Hepatocyte (in vitro differentiated cells): ENCODE results near the gene P2RX1. TPM values are rescaled to one million over a fixed set of nuclear protein-coding genes. Genes with fewer than 3 reads are reported as not detected.
A peak's percentile ranks its signal among the peaks of the same experiment; 100 is the strongest.

Source experiments
- DNase-seq: peaks from one replicate; pipeline ENCODE4 v3.0.0-alpha.2; 2016; ENCODE audit warnings: low spot score
- H2AFZ ChIP-seq: fragments of 200-600 bp; sonication (generic); 2 replicates; pipeline ENCODE4 v1.6.0; 2016; ENCODE audit warnings: antibody characterized with exemption, mild to moderate bottlenecking
- H3K27ac ChIP-seq: fragments of 200-600 bp; sonication (generic); 2 replicates; pipeline ENCODE4 v1.5.1; 2016; ENCODE audit warnings: mild to moderate bottlenecking
- H3K27me3 ChIP-seq: fragments of 200-600 bp; sonication (generic); 2 replicates; pipeline ENCODE4 v1.6.1; 2016
- H3K36me3 ChIP-seq: fragments of 200-600 bp; sonication (generic); replicated peaks from 2 replicates; pipeline ENCODE4 v1.5.1; 2016; ENCODE audit warnings: low read depth; ENCODE audit not compliant: insufficient read depth
- H3K4me1 ChIP-seq: fragments of 200-600 bp; sonication (generic); 2 replicates; pipeline ENCODE4 v1.5.1; 2016; ENCODE audit warnings: mild to moderate bottlenecking, moderate library complexity; ENCODE audit not compliant: insufficient read depth
- H3K4me2 ChIP-seq: fragments of 200-600 bp; sonication (generic); 2 replicates; pipeline ENCODE4 v1.6.0; 2016
- H3K4me3 ChIP-seq: fragments of 200-600 bp; sonication (generic); 2 replicates; pipeline ENCODE4 v1.5.1; 2016; ENCODE audit warnings: mild to moderate bottlenecking
- H3K79me2 ChIP-seq: fragments of 200-600 bp; sonication (generic); 2 replicates; pipeline ENCODE4 v1.6.0; 2017; ENCODE audit warnings: mild to moderate bottlenecking
- H3K9me2 ChIP-seq: fragments of 200-600 bp; sonication (generic); replicated peaks from 2 replicates; pipeline ENCODE4 v1.6.0; 2017; ENCODE audit warnings: mild to moderate bottlenecking; ENCODE audit not compliant: insufficient read depth
- H3K9me3 ChIP-seq: fragments of 200-600 bp; sonication (generic); 2 replicates; pipeline ENCODE4 v1.5.1; 2016; ENCODE audit warnings: low read depth, mild to moderate bottlenecking
- H4K20me1 ChIP-seq: fragments of 200-600 bp; sonication (generic); 2 replicates; pipeline ENCODE4 v1.6.0; 2016; ENCODE audit warnings: mild to moderate bottlenecking; ENCODE audit not compliant: insufficient read depth, poor library complexity, severe bottlenecking
- CTCF ChIP-seq: fragments of 200-600 bp; sonication (generic); IDR thresholded peaks from 2 replicates; pipeline ENCODE4 v1.5.1; 2016; ENCODE audit warnings: antibody characterized with exemption, mild to moderate bottlenecking; ENCODE audit not compliant: poor library complexity
- EZH2 ChIP-seq: fragments of 200-600 bp; sonication (generic); IDR thresholded peaks from 2 replicates; pipeline ENCODE4 v1.6.1; 2016; ENCODE audit warnings: antibody characterized with exemption, mild to moderate bottlenecking, borderline replicate concordance
- EZH2phosphoT487 ChIP-seq: fragments of 200-600 bp; sonication (generic); IDR thresholded peaks from one replicate; pipeline ENCODE4 v1.6.1; 2018; ENCODE audit warnings: antibody characterized with exemption, mild to moderate bottlenecking, low read depth, moderate library complexity; ENCODE audit not compliant: unreplicated experiment, severe bottlenecking
- WGBS: methylation state at CpG from one replicate; pipeline ENCODE4 v1.1.6; 2016; ENCODE audit warnings: low lambda C conversion rate; ENCODE audit errors: missing lambda C conversion rate; 5-methylcytosine and 5-hydroxymethylcytosine counted together
- polyA plus RNA-seq: library from polyadenylated mRNA; unstranded; fragments of >200 nt; fragmentation: Nextera tagmentation; extraction: Ambion mirVana; gene quantifications from 2 replicates; pipeline ENCODE4 v1.2.1, GENCODE V29; 2016
- total RNA-seq: library from RNA; depleted of rRNA; stranded (reverse); fragments of >200 nt; gene quantifications from 2 replicates; pipeline ENCODE4 v1.2.3, GENCODE V29; 2014

Gene P2RX1
- total and polyA plus RNA-seq, 2 experiments from 2014 or later = 0.50 to 1.8 TPM

- H3K36me3 ChIP-seq = no peaks in the 10 kb centered on the region
- DNase-seq = no peak
- H3K27me3 ChIP-seq = no peaks in the 10 kb centered on the region
- H3K9me3 ChIP-seq = no peaks in the 10 kb centered on the region
- TF ChIP-seq EZH2phosphoT487 = no peak
- no peak for TF ChIP-seq CTCF
- TF ChIP-seq EZH2 = no peak
- no peak overlapping the region for H3K27ac ChIP-seq
- H3K9me2 ChIP-seq = no peaks in the 10 kb centered on the region
- 93% methylated on average over 8 of the region's 8 CpGs for WGBS
- no peaks in the 10 kb centered on the region for H3K79me2 ChIP-seq
- no peaks in the 10 kb centered on the region for H4K20me1 ChIP-seq
- H3K4me1 ChIP-seq = peaks cover 11% of the 10 kb centered on the region
- no peak overlapping the region for H2AFZ ChIP-seq
- no peak overlapping the region for H3K4me2 ChIP-seq
- no peak overlapping the region for H3K4me3 ChIP-seq
Observed at GRCh38 chr17:3877220-3877619, 39.0 kb downstream of the P2RX1 start.

DNA sequence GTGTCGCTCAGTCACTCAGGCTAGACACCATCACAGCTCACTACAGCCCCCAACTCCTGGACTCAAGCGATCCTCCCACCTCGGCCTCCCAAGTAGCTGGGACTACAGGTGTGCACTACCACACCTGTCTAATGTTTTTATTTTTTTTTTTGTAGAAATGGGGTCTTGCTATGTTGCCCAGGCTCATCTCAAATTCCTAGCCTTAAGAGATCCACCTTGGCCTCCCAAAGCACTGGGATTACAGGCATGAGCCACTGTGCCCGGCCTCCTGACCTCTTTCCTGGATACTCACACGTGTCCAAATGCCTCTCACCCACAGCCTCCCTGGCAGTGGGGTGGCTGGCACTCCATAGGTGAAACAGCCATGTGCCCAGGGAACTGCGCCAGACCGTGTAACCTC lies 40.9 kb downstream of the P2RX1 start:
- Histone ChIP-seq H4K20me1 (no peaks in the 10 kb centered on the region), H3K27ac (no peak overlapping the region), H3K4me2 (no peak overlapping the region), H3K9me3 (no peaks in the 10 kb centered on the region), H3K4me3 (no peak overlapping the region), H3K27me3 (no peaks in the 10 kb centered on the region), H3K36me3 (no peaks in the 10 kb centered on the region), H3K79me2 (no peaks in the 10 kb centered on the region), H3K4me1 (peaks cover 10% of the 10 kb centered on the region), H2AFZ (no peak overlapping the region), H3K9me2 (no peaks in the 10 kb centered on the region)
- TF ChIP-seq CTCF (no peak), EZH2phosphoT487 (no peak), EZH2 (no peak)
- no peak for DNase-seq
- 95% methylated on average over 7 of the region's 7 CpGs for WGBS

GRCh38 chr17:3873862-3874261 lies 42.4 kb downstream of the P2RX1 start:
- H3K27me3 ChIP-seq = no peaks in the 10 kb centered on the region
- no peak for DNase-seq
- H3K79me2 ChIP-seq = no peaks in the 10 kb centered on the region
- no peak overlapping the region for H3K27ac ChIP-seq
- H3K4me3 ChIP-seq = no peak overlapping the region
- TF ChIP-seq EZH2phosphoT487 (no peak), EZH2 (no peak), CTCF (no peak)
- H3K9me3 ChIP-seq = no peaks in the 10 kb centered on the region
- no peaks in the 10 kb centered on the region for H4K20me1 ChIP-seq
- no peak overlapping the region for H2AFZ ChIP-seq
- no peak overlapping the region for H3K4me2 ChIP-seq
- H3K4me1 ChIP-seq = no peaks in the 10 kb centered on the region
- H3K36me3 ChIP-seq = no peaks in the 10 kb centered on the region
- WGBS = 94% methylated on average over 10 of the region's 10 CpGs
- H3K9me2 ChIP-seq = no peaks in the 10 kb centered on the region

DNA sequence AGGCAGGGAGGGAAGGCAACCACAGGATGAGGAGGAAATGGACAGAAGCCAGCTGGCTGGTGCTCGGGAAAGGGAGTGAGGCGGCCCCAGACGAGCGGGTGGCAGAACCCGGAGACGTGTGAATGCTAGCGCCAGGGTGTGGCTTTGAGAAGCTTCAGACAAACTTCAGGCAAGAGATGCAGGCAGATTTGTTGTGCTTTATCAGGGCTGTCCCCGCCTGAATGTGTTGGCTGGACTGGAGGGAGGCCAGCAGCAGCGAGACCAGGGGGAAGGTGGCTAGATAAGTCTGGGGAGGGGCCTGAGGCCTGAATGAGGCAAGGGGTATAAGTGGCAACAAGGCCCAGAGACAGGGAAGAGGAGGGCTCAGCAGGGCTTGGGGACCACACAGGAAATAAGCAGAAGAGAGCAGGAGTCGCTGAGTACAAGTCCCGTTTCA lies 45.4 kb downstream of the P2RX1 start:
- peak; percentile 42 for DNase-seq
- Histone ChIP-seq H3K4me1 (no peaks in the 10 kb centered on the region), H3K79me2 (no peaks in the 10 kb centered on the region), H3K4me2 (no peak overlapping the region), H3K9me2 (no peaks in the 10 kb centered on the region), H3K27ac (no peak overlapping the region), H3K4me3 (no peak overlapping the region), H3K9me3 (no peaks in the 10 kb centered on the region), H4K20me1 (no peaks in the 10 kb centered on the region), H2AFZ (no peak overlapping the region), H3K27me3 (no peaks in the 10 kb centered on the region), H3K36me3 (no peaks in the 10 kb centered on the region)
- no peak for TF ChIP-seq EZH2
- no peak for TF ChIP-seq CTCF
- TF ChIP-seq EZH2phosphoT487 = no peak
- 63% methylated on average over 11 of the region's 11 CpGs for WGBS
